Activated CD8-positive, alpha-beta memory T cell treated with anti-CD3 and anti-CD28 coated beads for 1 hour (primary cell): ENCODE measurements around the gene LEF1.
A peak's percentile ranks its signal among the peaks of the same experiment; 100 is the strongest.

ENCODE experiments used
- DNase-seq, 2 donors: peaks; one replicate each; pipeline ENCODE4 v3.0.0-alpha.2; 2020; ENCODE audit warnings: low read depth in 1 of 2; ENCODE audit errors: extremely low read depth in 1 of 2

Gene LEF1

DNA sequence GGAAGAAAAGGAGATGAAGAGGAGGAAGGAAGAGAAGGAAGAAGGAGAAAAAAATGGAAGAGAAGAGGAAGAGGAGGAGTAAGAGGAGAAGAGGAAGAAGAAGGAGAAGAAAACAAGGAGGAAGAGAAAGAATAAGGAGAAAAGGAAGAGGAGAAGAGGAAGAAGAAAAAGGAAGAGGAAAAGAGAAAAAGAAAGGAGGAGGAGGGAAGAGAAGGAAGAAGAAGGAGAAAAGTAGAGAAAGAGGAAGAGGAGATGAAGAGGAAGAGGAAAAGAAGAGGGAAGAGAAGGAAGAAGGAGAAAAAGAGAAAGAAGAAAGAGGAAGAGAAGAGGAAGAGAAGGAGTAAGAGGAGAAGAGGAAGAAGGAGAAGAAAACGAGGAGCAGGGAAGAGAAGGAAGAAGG, 11.8 kb upstream of the LEF1 start:
- no peak for DNase-seq

DNA sequence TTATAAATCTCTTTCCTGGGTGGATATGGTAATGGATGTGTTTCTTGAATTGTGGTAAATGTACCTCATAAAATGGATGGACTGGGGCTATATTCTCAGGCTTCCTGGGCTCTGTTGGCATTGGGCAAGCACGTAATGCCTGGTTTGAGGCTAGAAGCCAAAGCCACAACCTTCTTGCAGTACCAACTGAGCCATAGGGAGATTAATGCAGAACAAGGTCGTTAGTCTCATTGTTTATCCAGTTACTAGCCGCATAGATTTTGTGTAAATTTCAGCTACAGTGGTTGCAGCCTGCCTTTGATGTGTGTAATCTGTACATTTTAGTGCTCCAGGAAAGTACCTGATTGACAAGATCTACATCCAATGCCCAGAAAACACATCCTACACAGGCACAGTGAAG, 7.2 kb upstream of the LEF1 start:
- no peak for DNase-seq

- no peak for DNase-seq
These were observed 6.1 kb upstream of the LEF1 start for GRCh38 chr4:108174856-108175255.

DNA sequence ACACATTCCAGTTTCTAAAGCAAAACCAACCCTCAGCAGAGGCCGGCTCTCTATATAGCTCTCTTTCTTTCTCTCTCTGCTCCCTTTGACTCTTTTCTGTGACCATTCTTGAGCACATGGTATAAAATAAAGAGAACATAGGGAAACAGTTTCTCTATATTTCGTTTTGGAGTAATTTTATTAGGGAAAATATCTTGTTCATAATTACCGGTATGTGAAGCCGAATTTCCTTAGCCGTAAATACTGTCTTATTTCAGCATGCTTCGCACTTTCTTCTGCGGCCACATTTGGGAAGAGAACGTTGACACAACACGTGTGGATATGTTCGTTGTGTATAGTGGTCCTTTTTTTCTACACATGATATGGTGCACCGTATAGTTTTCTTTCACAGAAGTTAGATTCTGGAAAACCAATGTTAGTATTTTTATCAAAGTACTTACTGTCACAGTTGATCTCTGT, 4.9 kb upstream of the LEF1 start:
- DNase-seq: no peak

- DNase-seq: peak in 1 of 2 donors; percentile 63
These were observed 4.2 kb upstream of the LEF1 start for GRCh38 chr4:108172753-108173598.

GRCh38 chr4:108172231-108172752, 3.6 kb upstream of the LEF1 start:
- DNase-seq: no peak

DNA sequence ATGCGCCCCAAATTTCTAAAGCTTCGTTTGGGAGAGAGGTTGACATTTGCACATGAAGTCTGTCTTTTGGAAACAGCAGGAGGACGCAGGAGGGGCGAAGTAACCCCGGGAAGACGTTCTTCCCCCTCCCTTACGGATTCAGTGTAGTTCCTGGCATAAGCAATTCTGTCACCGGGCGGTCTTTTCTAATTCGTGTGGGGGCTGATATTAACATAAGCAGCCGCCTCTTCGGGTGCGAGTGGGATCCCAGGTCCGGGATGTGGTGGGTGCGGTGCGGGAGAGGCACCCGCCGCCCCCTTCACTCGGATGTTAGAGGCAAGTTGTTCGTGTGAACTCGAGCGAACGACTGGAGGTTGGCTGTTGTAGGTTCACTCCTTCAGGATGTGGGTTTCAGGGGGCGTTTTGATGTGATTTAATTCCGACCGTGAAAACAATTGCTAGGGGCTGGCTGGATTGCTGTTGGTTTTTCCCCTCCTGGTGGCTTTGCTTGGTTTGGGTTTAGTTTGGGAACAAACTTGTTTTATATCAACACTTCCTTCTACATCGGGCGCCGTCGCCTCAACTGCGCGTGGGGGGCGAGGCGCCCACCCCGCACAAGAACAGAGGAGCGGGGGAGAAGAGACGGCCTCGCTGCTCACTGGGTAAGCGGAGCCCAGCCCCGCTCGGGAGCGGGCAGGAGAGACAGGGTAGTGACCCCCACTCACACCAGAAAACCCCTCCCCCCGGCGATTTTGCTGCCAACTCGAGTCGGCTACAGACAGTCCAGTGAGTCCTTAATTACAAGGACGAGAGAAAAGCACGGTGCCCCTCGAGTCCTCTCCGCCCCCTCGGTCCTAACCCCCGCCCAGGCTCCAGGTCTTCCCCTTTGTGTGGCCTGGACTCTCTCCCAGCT, 2.9 kb upstream of the LEF1 start:
- DNase-seq: peak in 1 of 2 donors; percentile 28

GRCh38 chr4:108170631-108171338, 2.1 kb upstream of the LEF1 start:
- DNase-seq: no peak

DNA sequence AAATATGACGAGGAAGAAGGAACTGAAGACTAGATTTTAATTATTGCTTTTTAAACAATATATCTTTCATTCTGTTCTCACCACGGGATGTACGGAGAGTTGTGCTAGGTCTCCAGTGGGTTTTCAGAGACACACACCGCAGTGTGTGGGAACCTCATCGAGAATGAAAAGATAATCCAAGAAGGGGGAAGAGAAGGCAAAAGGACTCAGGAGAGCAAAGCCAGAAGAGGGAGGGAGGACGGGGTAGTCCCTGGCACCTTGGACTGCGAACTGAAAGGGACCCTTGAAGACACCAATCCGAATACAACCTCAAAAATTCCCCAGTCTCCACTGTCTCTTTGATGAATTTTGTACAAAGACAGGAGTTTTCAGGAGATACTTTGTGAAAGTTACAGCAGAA, 932 bp upstream of the LEF1 start:
- DNase-seq: no peak

DNA sequence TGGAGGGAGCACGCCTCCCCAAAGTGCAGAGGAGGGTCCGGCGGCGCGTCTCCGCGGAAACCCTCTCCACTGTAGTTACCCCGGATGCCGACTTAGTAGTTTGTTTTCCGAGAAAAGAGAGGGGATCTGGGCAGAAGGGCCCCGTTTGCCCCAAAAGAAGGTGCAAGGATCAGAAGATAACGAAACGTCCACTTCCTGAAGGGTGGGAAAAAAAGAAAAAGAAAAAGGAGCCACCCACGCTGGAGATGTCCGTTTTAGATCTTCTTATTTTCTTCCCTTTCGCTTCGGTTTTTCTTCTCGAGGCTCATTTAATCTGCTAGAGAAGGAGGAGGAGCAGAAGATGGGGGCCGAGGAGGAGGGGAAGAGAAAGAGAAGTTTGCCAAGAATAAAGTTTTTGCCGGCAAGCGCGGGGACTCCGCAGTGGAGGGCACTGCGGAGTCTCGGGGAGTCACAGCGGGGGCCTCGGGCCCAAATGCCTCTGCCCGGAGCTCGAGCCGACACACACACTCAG, 517 bp downstream of the LEF1 start:
- DNase-seq: no peak

DNA sequence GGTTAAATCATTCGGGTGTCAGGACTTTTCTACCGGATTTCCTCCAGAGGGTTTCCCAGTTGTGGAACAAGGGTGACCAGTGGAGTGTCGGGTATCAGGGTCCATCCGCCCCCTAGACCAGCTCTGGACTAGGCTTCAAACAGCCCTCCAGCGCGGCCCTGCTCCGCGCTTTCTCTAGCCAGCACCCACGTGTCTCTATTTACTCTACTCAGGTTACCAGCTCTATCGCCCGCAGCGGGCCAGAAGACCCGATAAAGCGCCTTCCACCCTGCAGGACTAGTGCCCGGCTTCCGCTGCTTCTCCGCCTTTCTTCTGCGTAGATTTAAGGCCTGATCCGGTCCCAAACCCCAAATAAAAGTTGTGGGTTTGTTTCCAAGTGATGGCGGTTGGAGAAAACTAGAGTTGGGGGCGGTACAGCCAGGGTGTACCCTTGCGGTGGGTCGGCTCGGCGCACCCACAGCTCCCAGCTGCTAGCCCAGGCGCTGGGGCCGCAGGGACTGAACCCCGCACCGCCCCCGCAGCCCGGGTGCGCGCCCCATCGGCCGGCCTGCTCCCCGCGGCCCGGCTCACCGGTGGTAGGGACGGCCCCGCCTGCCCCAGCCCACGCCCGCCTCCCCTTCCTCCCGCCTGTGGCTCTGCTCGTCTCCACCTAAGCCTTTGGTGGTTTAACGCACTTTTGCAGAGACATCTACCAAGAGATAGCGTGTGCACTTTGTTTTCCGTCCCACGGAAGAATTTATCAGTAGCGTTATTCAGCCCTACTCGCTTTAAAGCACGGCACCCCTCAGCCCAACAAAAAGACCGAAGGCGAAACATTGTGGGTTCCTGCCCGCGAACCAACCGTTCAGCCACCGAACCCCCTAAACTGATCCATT, 2.1 kb downstream of the LEF1 start:
- DNase-seq: no peak

GRCh38 chr4:108166038-108166437, 2.7 kb downstream of the LEF1 start:
- no peak for DNase-seq

GRCh38 chr4:108165586-108165985, 3.1 kb downstream of the LEF1 start:
- no peak for DNase-seq

DNA sequence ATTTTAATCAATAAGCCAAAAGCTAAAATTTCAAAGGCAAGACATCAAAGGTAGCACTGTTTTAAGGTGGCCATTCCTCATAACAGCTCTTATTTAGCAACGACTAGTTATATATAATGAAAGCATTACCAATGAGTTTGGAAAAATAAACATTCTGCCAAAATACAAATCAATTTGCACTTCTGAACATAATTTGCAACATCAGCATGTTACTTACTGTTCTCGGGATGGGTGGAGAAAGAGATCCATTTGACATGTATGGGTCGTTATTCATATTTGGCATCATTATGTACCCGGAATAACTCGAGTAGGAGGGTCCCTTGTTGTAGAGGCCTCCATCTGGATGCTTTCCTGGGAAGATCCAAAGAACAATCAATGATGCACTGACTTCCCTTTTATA, 5.4 kb downstream of the LEF1 start:
- no peak for DNase-seq

DNA sequence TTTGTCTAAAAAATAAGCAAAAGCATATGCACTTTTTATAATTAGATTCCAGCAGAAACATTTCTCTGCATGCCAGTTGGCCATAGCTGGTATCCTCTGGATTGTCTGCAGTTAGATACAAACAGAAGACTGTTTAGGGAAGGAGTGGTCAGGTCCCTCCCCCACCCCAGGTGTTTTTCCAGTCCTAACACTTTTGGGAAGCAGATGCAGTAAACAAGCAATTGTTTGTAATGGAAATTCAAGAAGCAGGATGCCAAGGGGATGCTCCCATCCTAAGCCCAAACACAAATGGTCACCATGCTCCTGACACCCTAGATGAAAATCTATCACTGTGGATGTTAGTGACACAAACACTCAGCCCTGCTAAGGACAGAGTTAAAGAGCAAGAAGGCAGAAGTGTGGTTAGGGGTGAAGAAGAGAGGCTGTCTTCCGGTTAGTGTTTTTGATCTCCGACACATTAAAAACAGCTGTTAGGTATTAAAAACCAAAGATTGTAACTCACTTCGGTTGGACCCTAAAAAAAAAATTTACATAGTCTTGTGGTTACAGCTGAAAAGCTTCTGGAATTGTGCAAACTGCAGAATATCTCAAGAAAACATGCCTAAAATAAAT, 7.9 kb downstream of the LEF1 start:
- no peak for DNase-seq

GRCh38 chr4:108159845-108160244, 8.9 kb downstream of the LEF1 start:
- no peak for DNase-seq

DNA sequence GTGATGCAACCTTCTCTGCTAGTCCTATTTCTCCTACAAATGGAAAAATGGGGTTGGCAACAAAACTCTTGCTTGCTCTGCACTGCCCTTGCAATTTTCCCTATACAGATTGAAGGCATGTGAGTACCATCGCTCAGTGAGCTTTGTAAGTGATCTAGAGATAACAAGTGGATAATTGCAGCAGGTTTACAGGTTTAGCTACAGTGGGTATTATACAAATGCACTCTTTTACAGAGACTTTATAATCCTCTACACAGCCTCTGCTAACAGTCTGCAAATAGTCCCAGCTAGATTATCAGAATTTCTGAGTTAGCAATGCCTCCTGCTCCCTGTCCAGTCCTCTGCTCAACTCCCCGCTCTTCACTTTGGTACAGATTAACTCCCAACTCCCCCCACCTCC, 11.1 kb downstream of the LEF1 start:
- DNase-seq: no peak

DNA sequence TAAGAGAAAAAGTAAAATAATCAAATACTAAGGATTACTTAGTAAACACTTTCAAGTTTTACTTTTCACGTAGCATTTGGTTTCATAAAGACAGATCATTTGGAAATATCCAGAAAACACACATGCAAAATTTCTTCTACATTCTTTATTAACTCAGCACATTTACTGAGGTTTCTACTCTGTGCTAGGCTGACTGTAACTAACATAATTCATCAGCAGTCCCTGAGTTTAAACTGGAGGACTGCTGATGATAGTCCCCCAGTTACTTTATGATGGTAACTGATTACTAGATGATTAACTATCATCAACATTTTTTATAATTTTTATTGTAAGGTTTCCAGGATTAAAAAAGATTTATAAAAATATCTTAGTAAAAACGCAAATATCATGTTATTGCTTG, 12.3 kb downstream of the LEF1 start:
- no peak for DNase-seq

- no peak for DNase-seq
These were observed 13.4 kb downstream of the LEF1 start for GRCh38 chr4:108155373-108155772.
